ENCODE results near the gene EPB41L3. TPM values are rescaled to one million over a fixed set of nuclear protein-coding genes. Genes with fewer than 3 reads are reported as not detected.
A peak's percentile ranks its signal among the peaks of the same experiment; 100 is the strongest.

EPB41L3 gene
- total and polyA plus RNA-seq, 10 of the 15 experiments (the other 5 are each of a cell fraction or from before 2014, with no cell fraction given) = 0.11 to 0.69 (median 0.23) TPM; not detected in 6

GRCh38 chr18:5449858-5450509 is 93.8 kb downstream of the EPB41L3 start:
- Histone ChIP-seq H3K9ac (ENCODE audit: control insufficient read depth, insufficient read depth, low read length) (no peak overlapping the region), H3K4me1 (ENCODE audit: control insufficient read depth, insufficient read depth, low read length) (no peaks in the 10 kb centered on the region), H3K4me2 (ENCODE audit: control insufficient read depth, insufficient read depth) (no peak overlapping the region), H4K20me1 (ENCODE audit: control insufficient read depth, insufficient read depth) (no peaks in the 10 kb centered on the region), H3K79me2 (ENCODE audit: control insufficient read depth, insufficient read depth, low read length) (no peaks in the 10 kb centered on the region), H3K27me3 (replicated peaks in 1 of 2; ENCODE audit: control insufficient read depth in 2 of 2, insufficient read depth in 2 of 2, low read length in 1 of 2) (peaks cover 0 to 1% of the 10 kb centered on the region in 2 experiments; a peak in 1 of 4 replicates), H3K27ac (ENCODE audit: control insufficient read depth, insufficient read depth) (no peak overlapping the region), H3K9me3 (replicated peaks; ENCODE audit: control insufficient read depth, insufficient read depth, low read length) (no peaks in the 10 kb centered on the region), H3K4me3 (no peak overlapping the region), H2AFZ (ENCODE audit: control insufficient read depth, low read depth, low read length) (no peak overlapping the region), H3K36me3 (ENCODE audit: control insufficient read depth in 2 of 2, insufficient read depth in 2 of 2, low read length in 1 of 2) (no peaks in the 10 kb centered on the region)
- BruUV-seq (replicated peaks) = no TSS peak
- CTCF ChIA-PET = no interaction called here
- FAIRE-seq = no peak
- intact Hi-C loops (cut with micrococcal nuclease; ENCODE audit: unreplicated experiment) = loop anchor here (10.0 kb wide), 1 partner anchor 375 kb away; no protein-coding TSS in a partner anchor
- TF ChIP-seq HDAC2 (IDR thresholded peaks at IDR 0.05) = no peak
- peak; percentile 12; the same call in 1 of the 2 replicates for TF ChIP-seq SPI1 (IDR thresholded peaks at IDR 0.05; ENCODE audit: borderline replicate concordance, insufficient read depth, low read depth, low read length)
- SMC1A ChIA-PET (ENCODE audit: uncharacterized antibody, unreplicated experiment) = no interaction called here
- no peak for DNase-seq (ENCODE audit: low read depth, low spot score)
- ATAC-seq = no peak
- POLR2A ChIA-PET = no interaction called here
- RAD21 ChIA-PET (ENCODE audit: unreplicated experiment) = no interaction called here
- in situ Hi-C loops (cut with MboI) = no loop called here
- WGBS (ENCODE audit: insufficient coverage, insufficient replicate concordance, low lambda C conversion rate, missing lambda C conversion rate) = 23% methylated on average over 4 of the region's 4 CpGs

GRCh38 chr18:5447442-5447841 is 96.4 kb downstream of the EPB41L3 start:
- H3K4me3 ChIP-seq = no peak overlapping the region
- H3K27me3 ChIP-seq (replicated peaks in 1 of 2; ENCODE audit: control insufficient read depth in 2 of 2, insufficient read depth in 2 of 2, low read length in 1 of 2) = peaks cover 0 to 1% of the 10 kb centered on the region in 2 experiments; a peak in 2 of 4 replicates
- ChIA-PET SMC1A (ENCODE audit: uncharacterized antibody, unreplicated experiment) (interaction anchor here (0.7 kb wide), 1 partner anchor 11 kb away, joined by 3 read pairs; no protein-coding TSS in a partner anchor), CTCF (no interaction called here), RAD21 (ENCODE audit: unreplicated experiment) (no interaction called here), POLR2A (no interaction called here)
- FAIRE-seq (no peak), DNase-seq (ENCODE audit: low read depth, low spot score) (no peak), ATAC-seq (no peak)
- no peak overlapping the region for H3K4me2 ChIP-seq (ENCODE audit: control insufficient read depth, insufficient read depth)
- no peak overlapping the region for H3K9ac ChIP-seq (ENCODE audit: control insufficient read depth, insufficient read depth, low read length)
- WGBS (ENCODE audit: insufficient coverage, insufficient replicate concordance, low lambda C conversion rate, missing lambda C conversion rate) = 48% methylated on average over 7 of the region's 7 CpGs
- no peak overlapping the region for H2AFZ ChIP-seq (ENCODE audit: control insufficient read depth, low read depth, low read length)
- no peaks in the 10 kb centered on the region for H3K79me2 ChIP-seq (ENCODE audit: control insufficient read depth, insufficient read depth, low read length)
- intact Hi-C loops (cut with micrococcal nuclease; ENCODE audit: unreplicated experiment) (loop anchor here (10.0 kb wide), 1 partner anchor 373 kb away; no protein-coding TSS in a partner anchor), in situ Hi-C loops (cut with MboI) (no loop called here)
- no peak overlapping the region for H3K27ac ChIP-seq (ENCODE audit: control insufficient read depth, insufficient read depth)
- no peaks in the 10 kb centered on the region for H3K4me1 ChIP-seq (ENCODE audit: control insufficient read depth, insufficient read depth, low read length)
- BruUV-seq (replicated peaks) = no TSS peak
- H3K36me3 ChIP-seq (ENCODE audit: control insufficient read depth in 2 of 2, insufficient read depth in 2 of 2, low read length in 1 of 2) = no peaks in the 10 kb centered on the region
- TF ChIP-seq PKNOX1 (IDR thresholded peaks at IDR 0.05) (no peak), ZNF384 (IDR thresholded peaks at IDR 0.05; ENCODE audit: borderline replicate concordance, low read depth, low read length) (no peak), MYB (IDR thresholded peaks at IDR 0.05; ENCODE audit: borderline replicate concordance, low read depth, low read length) (no peak), BCL3 (IDR thresholded peaks at IDR 0.05; ENCODE audit: borderline replicate concordance, insufficient read depth, low read depth, low read length, poor library complexity, severe bottlenecking) (no peak)
- no peaks in the 10 kb centered on the region for H3K9me3 ChIP-seq (replicated peaks; ENCODE audit: control insufficient read depth, insufficient read depth, low read length)
- H4K20me1 ChIP-seq (ENCODE audit: control insufficient read depth, insufficient read depth) = no peaks in the 10 kb centered on the region

Data from GM12878 (cell line).